GM18519 (cell line): ENCODE measurements around the gene PIAS2.
"Not testable (repeated sequence)": the region's sequence is repeated elsewhere in the genome, so short reads cannot be mapped to it uniquely, and the experiment has no call there.

Experiments
- ATAC-seq: cut with Tn5 transposase; IDR thresholded peaks from one replicate; pipeline ENCODE4 v1.9.1; 2021; ENCODE audit warnings: mild to moderate bottlenecking, moderate library complexity; ENCODE audit not compliant: unreplicated experiment, low FRiP score

PIAS2 gene, protein sequence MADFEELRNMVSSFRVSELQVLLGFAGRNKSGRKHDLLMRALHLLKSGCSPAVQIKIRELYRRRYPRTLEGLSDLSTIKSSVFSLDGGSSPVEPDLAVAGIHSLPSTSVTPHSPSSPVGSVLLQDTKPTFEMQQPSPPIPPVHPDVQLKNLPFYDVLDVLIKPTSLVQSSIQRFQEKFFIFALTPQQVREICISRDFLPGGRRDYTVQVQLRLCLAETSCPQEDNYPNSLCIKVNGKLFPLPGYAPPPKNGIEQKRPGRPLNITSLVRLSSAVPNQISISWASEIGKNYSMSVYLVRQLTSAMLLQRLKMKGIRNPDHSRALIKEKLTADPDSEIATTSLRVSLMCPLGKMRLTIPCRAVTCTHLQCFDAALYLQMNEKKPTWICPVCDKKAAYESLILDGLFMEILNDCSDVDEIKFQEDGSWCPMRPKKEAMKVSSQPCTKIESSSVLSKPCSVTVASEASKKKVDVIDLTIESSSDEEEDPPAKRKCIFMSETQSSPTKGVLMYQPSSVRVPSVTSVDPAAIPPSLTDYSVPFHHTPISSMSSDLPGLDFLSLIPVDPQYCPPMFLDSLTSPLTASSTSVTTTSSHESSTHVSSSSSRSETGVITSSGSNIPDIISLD

DNA sequence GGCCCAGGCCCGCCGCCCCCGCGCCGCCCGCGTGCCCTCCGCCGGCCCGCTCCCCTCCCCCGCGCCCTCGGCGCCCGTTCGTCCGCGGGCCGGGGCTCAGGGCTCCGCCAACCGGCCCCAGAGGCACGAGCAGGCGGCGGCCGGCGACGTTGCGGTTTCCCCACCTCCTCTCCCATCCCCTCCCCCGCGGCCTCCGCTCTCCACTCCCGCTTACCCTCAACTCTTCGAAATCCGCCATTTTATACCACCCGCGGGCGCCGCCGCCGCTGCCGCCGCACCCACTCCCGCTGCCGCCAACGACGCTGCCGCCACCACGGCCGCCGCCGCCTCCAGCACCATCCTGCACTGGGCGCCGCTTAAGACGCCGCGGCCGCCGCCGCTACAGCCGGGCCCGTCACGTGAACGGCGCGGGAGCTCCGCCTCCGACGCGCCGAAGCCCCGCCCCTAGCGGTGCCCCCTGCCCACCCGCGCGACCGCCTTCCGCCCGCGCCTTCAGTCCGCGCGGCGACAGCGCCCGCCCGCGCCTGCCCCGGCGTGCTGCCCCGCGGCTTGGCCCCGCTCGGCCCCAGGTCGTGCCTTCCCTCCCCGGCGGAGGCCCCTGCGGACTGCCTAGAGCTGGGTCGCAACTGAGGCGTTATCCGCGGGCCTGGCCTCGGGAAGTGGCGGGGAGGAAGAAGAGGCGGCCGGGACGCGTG, at the start of gene PIAS2, which contains the start of gene KATNAL2:
TSS of gene PIAS2 (minus strand) at position 400 of the 695 bp plus-strand sequence. CDS start at position 238, 162 bp downstream.
TSS of gene KATNAL2 (plus strand) at position 495 of the 695 bp plus-strand sequence. CDS start 29,271 bp downstream, outside the sequence.
- ATAC-seq = peak; percentile 80

DNA sequence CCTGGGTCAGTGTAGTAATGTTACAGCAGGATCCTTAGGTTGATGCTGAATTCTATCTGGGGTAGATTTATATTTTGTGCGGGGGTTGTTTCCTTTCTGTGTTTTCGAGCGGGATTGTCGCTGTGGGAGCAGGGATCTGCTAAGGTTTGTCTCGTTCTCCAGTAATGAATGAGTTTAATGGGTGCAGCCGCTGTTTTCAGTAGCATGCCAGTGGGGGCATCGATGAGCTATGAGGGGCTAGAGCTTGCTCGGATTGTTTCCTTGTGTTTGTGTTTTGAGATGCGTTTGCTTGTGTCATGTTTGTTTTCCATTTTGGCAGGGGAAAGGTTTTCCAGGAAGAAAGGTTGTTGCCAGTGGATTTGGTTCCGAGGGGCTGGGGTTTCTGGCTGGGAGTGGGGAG, 49.0 kb upstream of the PIAS2 start:
- not testable (repeated sequence) for ATAC-seq

DNA sequence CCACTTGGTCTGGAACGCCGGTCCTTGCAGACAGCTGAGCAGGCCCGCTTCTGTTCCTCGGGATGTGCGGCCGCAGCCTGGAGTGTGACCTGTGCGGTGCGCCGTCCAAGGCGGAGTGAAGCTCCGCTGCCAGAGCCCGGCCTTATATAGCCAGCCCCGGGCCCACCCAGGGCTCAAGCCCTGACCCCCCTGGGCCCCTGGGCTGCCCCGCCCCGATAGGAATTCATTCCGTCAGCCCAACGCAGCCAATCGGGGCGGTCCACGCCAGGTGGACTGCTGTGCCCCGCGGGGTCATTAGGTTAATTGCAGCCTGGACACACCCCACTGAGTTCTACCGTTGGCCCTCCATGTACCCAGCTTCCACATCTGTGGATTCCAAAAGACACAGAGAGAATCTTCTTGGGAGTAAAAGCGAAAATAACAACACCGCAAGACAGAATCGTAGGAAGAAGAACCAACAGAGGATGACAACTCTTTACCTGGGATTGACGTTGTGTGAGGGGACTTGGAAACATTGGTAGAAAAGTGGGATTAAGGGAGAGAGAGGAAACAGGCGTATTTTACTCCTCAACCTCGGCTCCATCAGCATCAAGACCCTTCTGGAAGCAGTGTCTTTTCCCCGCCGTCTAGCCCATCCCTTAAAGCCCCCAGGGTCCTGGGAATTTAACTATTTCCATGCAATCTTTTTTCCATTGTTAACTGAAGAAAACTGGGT, 47.4 kb upstream of the PIAS2 start:
- ATAC-seq = not testable (repeated sequence)

DNA sequence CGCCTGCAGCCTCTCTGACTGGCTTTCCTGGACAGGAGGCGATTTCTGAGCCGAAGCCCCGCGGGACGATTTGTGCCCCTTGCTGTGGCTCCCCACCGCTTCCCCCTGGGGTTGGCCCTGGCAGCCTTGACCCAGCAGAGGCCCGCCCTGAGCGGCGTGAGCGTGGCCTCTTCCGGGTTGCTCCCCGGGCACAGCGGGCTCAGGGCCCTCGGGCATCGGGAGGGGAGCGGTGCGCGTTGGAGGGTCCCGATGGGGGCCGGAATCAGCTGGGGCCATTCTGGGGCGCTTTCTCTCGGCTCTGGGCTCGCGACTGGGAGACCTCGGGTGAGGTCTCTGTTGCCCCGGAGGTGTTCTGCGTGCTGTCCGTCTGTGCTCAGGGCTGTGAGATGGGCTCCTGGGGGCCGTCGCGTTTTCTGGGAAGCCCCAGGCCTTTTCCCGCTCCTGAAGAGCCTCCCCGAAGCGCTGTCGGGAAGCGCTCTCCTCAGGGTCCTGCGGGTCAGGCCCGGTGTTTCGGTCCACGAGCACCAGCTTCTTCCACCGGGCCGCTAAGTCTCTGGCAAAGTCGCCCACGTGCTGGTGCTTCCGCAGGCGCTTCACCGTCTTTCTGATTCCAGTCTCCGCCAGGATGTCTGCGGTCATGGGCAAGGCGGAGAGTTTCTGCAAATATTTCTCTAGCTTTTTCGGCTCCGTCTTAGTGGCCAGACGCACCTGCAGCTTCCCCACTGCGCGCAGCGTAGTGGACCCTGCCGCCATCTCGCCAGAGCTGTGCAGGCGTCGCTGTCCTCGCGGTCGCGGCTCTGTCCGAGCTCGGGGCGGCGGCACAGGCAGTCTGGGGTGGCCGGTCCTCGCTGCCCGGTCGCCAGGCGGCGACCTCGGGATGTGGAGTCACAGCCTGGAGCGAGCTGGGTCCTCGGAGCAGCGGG, 46.6 kb upstream of the PIAS2 start:
- not testable (repeated sequence) for ATAC-seq

DNA sequence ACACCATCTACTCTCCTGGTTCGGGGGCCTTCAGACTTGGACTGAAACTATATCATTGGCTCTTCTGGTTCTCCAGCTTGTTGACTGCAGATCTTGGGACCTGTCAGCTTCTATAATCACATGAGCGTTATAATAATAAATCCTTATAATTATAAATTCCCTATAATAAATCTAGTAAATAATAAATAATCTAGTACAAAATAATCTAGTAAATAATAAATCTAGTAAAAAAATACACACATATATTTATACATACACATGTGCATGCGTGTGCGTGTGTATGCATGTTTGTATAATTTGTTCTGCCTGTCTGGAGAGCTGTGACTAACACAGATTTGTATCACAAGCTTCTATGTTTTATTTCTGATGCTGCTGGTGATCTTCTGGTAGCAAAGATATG, 40.9 kb upstream of the PIAS2 start:
- ATAC-seq = no peak

DNA sequence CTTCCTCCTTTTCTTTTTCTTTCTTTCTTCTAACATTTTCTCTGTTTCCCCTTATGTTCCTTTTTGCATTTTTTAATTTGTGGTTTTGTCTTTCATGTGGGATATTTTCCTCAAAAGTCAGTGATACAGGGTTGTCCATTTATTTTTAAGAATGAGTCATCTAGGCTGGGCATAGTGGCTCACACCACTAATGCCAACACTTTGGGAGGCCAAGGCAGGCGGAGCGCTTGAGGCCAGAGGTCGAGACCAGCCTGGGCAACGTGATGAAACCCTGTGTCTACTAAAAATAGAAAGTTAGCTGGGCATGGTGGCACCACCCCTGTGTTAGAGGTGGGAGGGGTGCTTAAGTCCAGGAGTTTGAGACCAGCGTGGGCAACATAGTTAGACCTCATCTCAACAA, 35.9 kb upstream of the PIAS2 start:
- ATAC-seq = no peak

DNA sequence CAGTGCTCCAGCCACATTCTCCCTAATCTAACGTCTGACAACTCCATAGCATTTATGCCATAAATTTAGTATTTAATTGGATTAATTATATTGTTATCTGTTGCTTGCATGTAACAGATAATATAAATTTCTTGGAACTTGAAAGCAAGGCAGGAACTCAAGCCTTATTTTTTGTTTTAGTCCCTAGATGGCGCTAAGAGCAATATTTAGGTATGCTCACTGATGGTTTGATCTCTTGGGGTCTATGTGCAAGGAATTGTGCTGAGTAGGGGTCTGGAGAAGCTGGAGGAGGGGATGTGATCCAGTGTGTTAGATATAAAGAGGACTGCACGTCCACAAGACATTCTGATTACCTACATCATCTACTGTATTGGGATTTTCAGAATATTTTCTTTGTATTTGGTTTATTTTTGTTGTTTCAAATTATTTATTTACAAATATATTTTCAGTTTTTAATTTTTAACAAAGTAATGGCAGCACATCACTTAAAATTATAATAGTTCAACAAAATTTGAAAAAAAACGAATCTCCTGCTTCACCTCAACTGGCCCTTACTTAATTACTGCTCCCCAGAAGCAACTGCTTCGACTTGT, 32.9 kb upstream of the PIAS2 start:
- ATAC-seq = no peak

DNA sequence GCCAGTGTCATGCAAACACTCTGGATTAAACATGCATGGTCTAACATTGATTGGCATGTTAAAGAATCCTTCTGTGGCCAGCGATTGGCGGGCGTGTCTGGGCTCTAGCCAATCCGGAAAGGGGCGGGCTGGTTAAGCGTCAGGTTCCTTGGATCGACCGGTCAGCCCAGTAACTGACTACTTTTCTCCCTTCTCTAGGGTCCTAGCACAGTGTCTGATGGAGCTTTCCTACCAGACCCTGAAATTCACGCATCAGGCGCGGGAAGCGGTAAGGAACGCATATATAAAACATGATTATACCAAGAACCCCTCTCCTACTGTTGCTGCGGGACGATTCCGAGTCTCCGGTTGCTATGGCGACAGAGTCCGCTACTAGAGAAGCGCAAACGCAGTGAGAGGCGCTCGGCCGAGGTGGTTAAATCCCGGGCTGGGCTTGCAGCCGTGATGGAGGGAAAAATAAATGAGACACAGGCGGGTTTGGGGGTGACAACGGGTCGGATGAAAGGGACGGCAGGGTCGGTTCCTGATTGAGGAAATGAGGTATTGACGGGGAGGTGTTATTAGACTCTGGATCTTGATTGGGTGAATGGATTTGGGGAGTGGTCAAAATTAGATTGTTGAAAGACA, 29.5 kb upstream of the PIAS2 start:
- ATAC-seq = peak; percentile 86

DNA sequence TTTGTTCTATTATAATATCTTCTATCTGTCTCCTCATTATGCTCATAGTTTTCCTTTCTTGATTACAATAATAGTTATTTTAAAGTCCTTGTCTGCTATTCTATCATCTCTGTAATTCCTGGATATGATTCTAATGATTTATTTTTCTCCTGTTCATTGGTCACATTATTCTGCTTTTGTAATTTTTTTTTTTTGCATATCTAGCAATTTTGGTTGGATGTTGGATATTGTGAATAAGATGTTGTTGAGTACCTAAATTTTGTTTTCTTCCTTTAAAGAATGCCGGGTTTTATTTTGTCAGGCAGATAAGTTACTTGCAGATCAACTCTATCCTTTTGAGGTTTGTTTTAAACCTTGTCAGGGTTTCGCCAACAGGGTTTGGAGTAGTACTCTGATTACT, 25.3 kb upstream of the PIAS2 start:
- ATAC-seq = no peak

DNA sequence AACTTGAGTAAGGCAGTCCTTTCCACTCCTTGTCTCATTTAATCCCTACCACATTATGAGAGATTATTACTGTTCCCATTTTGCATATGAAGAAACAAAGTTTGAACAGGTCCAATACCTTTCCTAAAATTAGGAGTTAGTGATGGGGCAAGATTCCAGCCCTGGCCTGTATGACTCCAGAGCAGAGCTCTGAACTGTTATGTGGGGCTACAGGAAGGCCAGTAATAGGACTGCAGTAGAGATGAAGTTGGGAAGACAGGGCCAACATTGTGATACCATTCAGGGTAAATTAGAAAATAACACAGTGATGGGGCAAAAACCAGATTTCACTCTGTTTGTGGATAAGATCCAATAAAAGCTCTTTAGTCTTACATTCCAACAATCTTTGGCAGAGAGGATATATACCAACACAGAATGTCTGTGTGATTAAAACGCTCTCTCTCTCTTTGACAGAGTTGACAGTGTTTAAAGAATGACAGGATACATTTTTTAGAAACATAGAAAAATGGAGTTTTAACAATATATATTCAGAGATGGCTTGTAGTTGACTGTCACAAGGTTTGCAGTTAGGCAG, 22.8 kb upstream of the PIAS2 start:
- no peak for ATAC-seq

DNA sequence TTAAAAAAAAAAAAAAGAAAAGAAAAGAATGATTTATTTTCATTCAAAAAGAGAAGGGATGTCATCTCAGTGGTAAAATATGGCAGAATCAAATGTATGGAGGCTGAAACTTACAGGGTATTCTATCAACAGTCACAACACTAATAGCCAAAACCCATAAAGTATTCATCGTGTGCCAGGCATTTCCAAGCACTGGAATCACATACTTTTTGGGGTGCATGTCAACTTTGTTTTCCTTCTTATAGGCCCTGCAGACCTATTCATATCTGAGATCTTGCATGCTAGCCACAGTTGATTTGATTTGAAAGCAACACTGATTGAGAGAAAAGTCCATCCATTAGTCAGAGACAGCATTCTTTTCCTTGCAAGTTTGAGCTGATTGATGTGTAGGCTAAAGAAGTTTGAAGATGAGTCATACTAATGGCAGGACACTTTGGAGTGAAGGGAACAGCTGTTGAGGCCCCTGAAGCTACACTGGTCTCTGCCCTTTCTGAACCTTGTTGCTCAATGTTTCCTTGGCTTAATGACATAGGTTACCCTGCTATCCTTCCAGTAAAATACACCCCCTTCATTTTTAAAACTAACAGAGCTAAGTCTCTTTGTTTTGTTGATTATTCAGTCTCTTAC, 22.1 kb upstream of the PIAS2 start:
- no peak for ATAC-seq

DNA sequence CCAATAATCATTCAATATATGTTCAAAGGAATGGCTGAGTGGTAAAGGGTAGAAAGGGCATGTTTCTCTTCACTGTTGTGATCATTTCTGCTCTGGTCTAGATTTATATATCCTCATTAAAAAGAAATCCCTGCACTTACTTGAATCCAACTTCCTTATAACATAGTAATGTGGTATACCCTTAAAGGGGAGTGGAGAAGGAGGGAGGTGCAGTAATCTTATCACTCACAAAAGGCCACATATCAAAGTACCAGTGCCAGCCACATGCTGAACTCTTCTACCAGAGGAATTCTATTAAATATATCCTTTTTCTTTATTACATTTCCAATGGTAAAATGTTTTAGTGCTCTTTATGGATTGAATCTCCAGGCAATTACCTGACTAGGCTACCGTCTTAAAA, 3.3 kb upstream of the PIAS2 start:
- ATAC-seq = no peak

DNA sequence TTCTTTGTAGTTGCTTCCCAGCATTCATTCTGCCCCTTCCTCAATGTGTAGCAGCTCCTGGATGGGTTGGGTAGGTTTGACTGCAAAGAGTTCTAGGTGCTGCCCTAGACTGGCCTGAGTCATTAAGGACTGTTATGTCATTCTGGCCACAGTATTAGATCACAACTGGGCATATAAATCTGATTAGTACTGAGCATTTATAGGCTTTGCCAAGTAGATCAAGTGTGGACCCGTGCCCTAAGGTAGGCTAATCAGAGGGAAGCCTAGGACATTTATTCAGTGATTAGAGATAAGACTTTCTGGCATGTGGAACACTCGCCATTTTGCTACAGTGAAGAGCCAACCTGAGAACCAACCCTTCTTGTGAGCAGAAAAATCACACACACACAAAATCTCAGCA, 2.8 kb upstream of the PIAS2 start:
- ATAC-seq = no peak

DNA sequence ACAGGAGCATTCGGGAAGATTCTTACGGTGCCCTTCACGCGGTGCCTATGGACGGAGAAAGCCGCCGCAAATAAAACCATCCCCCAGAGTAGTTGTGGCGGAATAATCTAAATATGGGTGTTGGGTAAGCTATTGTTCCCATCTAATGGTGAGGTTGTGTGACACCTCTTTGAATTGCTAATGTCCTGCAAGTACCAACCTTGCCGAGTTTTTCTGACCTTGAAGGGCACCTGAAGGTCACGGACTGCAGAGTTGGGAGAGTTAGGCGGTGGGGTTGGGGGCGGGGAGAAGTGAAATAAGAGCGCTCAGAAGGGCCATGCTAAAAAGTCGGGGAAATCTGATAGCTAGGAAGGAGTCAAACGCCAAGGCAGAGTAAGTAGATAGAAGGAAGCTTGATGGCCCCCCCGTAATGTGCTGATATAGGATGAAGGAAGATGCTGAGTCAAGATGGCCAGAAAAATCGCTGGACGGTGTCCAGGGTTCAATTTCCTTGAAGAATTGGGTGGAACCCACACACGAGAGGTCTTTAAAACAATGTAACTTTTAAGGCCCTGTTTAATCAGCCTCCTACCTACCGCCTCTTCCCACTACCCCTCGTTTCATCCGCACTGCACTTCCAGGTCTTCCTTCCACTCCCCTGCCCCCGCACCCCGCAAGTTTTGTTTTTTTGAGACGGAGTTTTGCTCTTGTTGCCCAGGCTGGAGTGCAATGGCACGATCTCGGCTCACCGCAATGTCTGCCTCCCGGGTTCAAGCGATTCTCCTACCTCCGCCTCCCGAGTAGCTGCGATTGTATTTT, 695 bp upstream of the PIAS2 start:
- no peak for ATAC-seq

DNA sequence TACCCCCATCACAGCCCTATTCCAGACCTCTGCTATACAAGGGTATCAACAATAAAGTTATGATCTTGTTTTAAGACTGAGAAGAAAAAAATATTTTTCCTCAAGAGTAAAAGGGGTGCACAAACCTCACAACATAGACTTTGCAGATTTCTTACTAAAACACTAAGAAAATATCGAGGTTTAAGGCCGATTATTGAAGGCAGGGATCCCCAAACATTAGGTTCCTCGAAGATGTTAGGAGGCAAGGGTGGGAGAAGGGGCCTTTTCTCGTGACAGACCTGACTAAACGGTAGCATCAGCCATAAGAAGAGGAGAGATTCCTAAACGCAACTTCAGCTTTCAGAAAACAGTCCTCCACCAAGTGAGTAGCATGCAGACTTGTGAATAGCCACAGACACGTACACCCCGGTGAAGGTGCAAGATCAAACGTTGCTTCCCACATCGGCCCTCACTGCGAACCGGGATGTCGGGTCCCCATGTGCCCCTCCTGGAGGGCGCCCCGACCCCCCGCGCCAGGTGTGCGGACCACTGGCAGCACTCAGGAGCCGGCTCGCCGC, 678 bp downstream of the PIAS2 start:
- ATAC-seq = no peak

DNA sequence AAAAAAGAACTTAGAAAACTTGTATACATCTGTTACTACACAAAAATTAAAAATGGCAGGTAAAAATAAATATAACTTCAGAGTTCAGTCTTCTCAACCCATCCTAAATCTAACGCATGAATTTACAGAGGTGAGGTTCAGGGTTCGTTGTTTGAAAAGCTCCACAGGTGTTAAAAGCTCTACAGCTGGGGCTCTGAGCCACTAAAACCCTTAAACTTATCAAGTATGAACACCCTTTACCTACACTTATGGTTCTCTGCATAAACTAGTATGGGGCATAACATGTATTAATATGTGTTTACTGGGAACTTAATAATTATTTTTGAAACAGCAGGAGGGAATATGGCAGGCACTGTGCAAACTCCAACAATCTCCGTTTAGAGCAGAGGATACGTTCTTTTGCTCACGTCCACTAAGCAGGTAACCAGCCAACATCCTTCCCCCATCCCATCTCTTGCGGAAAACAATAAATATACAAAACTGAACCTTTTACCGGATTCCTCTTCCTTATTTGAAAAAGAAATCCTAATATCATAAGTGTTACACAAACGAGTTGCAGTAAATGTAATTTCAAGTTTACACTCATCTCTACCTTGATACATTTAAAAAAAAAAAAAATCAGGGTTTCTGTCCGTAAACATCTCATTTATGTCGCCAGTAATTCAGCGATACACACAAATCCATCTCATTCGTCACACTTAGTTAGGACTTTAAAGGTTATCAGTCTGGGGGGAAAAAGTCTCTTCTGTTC, 1.3 kb downstream of the PIAS2 start:
- no peak for ATAC-seq
